GM12801 (cell line): ENCODE data around the gene VCX2.

ENCODE experiments used
- TF ChIP-seq, protein P1 (sequence below): IDR thresholded peaks from one replicate; pipeline ENCODE4 v1.5.1; 2011; ENCODE audit warnings: control low read depth; ENCODE audit not compliant: insufficient read length; ENCODE audit errors: extremely low read depth

The VCX2 gene

DNA sequence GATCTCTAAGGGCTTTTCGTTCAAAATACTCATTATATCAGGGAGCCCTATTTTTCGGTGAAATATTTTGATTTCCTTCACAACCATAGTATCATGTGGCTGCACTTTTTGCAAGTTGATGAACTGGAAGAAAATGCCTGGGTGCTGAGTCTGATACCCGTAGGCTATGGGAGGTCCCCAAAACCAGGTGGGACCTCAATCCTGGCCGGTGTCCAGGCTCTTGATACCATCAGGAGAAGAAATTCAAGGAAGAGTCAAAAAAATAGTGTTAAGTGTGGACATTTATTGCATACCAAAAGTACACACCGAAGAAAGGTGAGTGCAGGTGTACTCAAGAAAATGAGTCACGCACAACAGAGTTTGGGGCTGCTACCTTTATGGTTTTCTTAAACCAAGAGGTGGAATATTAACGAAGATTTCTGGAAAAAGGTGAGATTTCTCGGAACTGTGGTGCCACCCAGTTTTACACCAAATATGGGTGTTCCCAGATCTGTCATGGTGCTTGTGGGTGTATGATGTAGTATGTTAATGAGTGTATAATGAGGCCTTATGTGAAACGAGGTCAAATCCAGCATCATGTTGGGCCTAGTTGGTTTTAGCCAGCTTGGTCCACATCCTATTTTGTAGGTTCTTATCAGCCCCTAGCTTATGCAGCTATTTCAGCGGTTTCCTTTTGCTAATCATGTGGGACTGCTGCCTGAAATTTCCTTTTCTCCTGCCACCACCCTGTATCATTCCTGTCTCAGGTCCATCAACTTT is 29.9 kb downstream of the VCX2 start:
- TF ChIP-seq, protein P1, sequence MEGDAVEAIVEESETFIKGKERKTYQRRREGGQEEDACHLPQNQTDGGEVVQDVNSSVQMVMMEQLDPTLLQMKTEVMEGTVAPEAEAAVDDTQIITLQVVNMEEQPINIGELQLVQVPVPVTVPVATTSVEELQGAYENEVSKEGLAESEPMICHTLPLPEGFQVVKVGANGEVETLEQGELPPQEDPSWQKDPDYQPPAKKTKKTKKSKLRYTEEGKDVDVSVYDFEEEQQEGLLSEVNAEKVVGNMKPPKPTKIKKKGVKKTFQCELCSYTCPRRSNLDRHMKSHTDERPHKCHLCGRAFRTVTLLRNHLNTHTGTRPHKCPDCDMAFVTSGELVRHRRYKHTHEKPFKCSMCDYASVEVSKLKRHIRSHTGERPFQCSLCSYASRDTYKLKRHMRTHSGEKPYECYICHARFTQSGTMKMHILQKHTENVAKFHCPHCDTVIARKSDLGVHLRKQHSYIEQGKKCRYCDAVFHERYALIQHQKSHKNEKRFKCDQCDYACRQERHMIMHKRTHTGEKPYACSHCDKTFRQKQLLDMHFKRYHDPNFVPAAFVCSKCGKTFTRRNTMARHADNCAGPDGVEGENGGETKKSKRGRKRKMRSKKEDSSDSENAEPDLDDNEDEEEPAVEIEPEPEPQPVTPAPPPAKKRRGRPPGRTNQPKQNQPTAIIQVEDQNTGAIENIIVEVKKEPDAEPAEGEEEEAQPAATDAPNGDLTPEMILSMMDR = no peak

DNA sequence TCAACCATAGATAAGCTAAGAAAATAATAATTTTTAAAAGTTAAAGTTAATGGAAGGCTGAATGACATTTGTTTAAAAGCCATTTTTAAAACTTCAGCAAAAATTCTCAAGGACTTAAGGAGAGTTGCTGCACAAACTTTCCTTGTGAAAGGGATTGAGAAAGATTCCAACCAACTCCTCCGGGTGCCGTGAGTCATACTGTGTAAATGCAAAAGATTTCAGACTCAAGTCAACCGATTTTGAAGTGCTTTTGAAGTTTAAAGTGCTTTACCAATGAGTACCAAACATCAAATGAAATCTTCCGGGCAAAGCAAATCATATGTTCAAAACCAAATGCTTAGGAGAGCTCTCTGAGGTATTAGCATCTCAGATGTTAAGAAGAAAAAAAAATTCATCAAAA is 31.4 kb downstream of the VCX2 start:
- TF ChIP-seq, protein P1 = no peak

DNA sequence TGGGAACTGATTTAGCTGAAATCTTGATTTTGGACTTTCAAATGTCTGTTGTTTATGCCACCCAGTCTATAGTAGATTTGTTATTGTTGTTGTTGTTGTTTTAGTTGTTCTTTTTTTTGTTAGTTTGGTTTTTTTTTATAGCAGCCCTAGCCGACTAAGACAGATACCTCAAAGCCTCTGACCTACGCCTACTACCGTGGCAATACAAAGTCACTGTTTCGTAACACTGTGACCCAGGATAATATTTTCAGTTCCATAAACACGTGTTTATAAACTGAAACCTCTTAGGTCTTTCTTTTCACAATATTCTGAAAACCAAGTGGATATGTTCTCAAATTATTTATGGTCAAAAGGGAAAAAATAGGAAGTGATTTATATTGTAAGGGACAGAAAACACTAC is 32.8 kb downstream of the VCX2 start:
- TF ChIP-seq, protein P1 = no peak

DNA sequence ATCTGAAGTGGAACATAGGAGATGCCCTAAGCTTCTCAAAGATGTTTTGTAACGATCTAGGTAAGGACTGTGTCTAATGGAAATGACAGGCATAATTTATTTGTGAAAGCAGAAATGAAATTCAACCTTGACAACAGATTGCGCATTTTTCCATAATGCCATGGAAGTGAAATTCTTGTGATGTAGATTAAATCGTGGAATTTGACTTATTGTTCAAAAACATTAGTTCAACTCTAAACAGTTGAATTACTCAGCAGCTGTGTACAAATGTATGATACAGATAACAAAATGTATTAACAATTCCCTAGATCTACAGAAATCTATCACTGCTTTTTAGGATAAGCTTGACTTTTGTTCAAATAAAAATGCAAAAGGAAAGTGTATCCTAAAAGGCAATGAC is 44.4 kb downstream of the VCX2 start:
- TF ChIP-seq, protein P1 = no peak

DNA sequence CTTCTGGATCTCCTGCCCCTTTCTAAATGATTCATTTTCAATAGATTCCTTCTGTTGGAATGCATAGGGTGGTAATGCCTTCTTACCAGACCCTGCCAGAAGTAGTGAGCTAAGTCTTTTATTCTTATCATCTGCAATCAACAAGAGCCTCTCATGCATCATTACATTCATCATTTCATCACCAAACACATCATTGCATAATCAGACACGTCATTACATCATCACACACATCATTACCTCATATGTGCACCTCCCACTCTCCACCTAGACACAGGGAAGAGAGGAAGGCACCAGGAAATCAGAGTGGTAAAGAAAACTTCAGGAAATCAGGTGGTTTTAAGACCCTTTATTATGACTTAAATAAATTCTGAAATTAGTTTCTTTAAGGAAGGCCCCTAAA is 45.0 kb downstream of the VCX2 start:
- TF ChIP-seq, protein P1 = no peak

DNA sequence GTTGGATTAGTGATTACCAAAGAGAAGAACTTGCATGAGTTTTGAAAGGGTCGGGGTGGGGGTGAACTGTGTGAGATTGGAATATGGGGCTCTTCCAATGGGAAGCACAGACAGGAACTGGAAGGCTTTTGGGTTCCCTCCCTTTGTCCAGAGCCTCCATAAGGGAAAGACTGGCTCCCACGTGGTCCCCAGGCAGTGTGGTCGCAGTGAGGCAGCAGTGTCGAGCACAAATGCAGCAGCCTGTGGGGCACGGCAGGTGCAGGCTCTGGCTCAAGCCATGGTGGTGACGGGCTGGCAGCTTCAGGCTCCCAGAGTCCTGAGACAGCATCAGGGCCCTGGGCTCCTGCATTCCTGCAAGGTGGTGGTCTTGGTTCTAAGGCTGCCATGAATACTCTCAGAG is 45.5 kb downstream of the VCX2 start:
- TF ChIP-seq, protein P1 = no peak

DNA sequence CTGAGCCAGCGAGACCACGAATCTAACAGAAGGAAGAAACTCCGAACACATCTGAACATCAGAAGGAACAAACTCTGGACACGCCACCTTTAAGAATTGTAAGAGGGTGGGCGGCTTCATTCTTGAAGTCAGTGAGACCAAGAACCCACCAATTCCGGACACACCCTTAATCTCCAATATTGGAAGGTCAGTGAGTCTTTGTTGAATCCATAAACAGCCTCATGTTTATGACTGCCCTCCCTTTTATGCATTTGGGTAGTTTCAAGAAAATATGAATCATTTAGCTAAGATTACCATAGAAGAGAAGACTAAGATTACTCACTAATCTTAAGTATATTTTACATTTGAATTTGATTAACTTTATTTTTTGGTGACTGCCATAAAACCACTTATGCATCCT is 48.5 kb downstream of the VCX2 start:
- TF ChIP-seq, protein P1 = no peak
